ENCODE data around the gene KRTAP7-1.

The KRTAP7-1 gene, protein sequence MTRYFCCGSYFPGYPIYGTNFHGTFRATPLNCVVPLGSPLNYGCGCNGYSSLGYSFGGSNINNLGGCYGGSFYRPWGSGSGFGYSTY

DNA sequence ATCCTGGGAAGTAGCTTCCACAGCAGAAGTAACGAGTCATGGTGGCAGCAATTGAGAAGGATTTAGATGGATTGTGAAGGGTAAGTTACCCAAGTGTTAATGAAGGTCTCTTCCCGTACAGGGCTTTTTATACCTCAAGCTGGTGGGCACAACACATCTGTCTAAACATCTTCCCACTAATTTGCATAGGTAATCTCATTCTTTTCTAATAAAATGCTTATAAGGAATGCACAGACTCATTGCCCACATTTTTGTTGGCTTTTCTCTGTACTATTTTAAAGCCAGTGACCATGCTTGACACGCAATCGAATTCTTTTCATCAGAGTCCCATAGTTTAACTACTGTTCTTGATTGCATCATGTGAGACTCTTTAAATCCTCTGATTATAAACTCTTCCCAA lies at the start of gene KRTAP7-1:
KRTAP7-1 (minus strand) TSS at position 101 of the 400 bp plus-strand sequence; CDS start at position 40, 61 bp downstream.
- DNase-seq, result no peak

DNA sequence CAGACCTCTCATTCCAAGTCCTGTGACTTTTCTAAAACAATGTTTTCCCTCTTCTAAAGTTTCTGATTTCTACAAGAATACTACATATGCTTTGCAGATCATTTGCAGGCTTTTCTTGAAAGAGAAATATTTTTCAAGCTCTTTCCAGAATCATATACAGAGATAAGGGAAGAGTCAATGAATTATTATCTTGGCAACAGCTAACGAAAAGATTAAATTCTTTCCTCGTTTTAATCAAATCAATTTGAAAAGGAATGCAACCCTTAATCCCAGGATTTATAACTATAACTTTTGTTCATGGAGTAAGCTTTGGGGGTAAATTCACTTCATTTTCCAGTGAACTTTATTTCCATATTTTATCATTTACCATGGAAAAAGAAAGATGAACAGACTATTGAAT lies 45.0 kb upstream of the KRTAP7-1 start:
- DNase-seq, result no peak

DNA sequence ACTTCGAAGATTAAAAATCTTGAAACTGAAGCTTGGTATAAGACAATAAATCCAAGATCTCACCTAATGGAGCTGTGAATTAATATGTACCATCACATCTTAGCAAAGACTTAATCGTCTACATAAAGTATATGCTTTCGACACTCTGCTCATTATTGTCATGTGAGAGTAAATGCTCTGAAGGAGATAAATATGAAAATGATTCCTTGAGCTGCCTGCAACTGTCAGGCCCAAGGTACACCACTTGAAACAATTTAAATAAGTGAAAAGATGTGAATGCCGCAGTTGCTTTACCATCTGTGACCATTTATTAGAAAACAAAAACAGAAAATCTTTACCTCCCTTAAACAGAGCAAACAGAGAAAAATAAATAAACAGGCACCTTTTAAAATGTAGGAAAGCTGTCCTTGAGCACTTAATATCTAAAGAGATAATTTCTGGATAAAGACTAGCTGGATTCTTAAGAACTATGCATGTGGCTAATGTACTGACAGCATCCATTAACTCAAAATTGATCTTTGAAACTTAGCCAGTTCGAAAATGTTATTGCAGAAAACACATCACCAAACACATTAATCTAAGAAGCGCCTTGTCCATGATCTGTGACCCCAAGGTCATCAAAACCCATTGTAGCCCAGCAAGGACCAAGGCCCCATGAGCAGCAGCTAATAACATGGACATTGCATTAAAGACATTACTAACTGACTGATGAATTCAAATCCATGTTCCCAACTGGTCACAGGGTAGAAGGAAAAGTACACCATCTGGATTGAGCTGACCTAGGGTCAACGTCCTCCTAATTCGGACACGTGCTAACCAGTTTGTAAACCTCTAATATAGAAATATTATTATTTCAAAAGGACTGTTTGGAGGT lies 18.3 kb upstream of the KRTAP7-1 start:
- DNase-seq, result no peak

DNA sequence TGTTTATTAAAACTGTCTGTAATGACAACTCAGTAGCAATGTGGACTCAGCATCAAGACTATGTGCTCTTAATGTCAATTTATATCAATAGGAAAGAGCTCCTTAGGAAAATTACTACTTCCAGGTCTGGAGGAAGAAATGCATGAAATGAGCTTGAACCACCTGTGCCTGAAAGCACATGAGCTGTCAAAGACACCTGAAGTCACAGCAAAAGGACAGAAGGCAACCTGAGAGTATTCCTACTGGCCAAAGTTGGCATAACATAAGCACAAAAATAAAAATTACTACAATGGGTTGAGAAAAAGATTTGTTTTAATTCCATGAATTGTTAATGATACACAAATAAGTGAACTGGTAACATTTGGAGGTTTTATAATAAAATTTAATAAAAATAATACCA lies 13.4 kb upstream of the KRTAP7-1 start:
- no peak for DNase-seq

DNA sequence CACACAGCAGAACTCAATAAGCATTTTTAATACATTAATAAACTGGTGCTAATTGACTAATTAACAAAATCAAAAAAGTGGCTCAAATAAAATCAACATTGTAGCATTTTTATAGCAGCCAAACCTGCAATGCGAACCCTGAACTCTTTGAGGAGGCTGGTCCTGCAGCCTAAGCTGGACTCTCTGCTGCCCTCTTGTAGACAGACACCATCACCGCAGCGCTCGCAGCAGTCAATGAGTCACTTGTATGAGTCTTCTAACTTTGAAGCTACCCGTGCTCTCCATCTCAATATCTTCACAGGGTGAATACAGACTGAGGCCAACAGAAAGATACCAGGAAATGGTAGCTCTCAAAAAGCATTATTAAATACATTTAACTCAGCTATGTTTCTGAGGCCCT lies 9.7 kb upstream of the KRTAP7-1 start:
- DNase-seq, result peak; percentile 59

DNA sequence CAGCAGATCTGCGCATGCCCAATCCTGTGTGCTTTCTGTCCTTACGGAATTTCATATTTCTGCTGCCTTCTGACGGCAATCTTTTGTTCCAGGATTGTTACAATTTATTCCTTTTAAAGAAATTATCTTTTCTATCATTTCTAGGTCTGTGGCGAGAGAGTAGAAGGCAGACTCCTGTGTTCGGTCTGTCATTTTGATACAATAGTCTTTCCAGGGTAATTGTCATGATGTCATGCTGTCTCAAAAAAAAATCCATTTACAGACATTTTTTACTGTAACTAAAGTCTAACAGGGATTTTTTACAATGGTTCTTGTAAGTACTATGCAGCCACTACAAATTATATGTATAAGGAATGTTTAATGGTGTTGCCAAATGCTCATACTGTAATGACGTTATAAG lies 9.0 kb upstream of the KRTAP7-1 start:
- no peak for DNase-seq

DNA sequence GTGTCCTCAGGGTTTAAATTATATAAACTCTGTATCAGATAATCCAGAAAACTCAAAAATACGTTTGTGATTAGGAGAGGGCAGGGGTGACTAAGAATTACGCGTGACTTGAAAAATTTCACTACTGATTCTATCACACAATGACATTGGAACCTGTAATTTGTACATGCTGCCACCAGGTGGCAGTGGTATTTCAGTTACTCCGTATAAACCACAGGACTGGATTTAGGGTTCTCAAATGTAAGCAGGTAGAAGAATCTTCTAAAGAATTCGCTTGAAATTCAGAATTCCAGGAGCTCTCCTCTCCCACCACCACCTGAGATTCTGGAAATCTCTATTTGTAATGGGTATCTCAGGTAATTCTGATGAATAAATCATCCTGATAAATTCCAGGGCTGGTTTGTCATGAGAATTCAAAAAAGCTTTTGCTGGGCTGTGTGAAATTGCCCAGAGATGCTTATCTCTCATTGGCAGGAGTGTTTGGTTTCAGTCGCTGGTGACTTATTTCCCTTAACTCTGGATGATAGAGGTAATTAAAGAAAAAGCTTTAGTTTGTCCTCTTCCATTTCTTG lies 1.7 kb upstream of the KRTAP7-1 start:
- peak; percentile 66 for DNase-seq

DNA sequence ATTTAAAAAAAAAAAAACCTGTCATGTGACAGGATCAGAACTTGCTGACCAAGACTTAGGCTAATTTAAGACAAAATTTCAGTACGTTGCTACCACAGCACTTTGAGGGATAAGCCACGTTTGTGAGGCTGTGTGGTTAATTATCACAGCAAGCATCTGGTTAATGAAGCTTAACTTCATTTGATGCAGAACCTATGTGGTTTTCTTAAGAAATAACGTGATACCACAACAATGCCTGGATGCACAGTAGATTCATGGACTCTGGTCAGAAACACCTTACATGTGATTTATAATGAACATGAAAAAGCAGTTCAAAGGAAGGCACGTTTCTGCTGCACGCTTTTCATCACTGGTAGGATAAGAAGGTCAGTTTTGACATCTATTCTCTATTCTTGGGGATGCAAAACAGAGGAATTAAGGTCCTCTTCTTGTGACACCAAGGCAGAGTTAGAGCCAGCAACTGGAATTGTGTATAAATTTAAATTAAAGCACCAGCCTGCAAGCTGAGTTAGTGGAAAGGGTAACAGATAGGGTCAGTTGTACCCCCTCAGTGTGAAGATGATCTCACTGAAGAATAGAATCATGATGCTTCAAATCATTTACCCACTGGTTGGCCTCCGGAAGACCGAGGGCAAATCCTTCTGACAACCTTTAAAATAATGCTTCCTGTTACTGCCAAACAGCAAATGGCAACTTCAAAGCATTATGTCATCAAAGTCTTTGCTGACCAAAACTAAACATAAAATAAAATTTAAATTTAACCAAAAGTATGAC lies 10.5 kb downstream of the KRTAP7-1 start:
- no peak for DNase-seq

DNA sequence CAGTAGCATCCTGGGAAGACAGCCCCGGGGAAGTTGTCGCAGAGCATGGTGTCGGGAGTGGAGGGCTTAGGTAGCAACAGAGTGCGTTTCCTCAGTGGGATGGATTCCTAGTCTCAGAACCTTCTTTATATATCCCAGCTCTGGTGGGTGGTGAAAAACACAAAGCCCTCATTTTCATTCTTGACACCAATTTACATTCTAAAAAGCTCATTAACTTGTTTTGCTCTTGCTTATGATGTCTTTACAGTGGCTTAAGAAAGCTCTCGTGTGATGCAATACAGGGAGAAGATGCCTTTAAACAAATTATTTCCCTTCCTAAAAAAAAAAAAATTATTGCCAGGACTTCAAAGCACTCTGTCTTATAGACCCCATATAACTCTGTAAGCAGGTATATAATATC lies 16.4 kb downstream of the KRTAP7-1 start, which contains the start of gene KRTAP8-1:
KRTAP8-1 (minus strand) TSS at position 101 of the 400 bp plus-strand sequence; CDS start at position 47, 54 bp downstream.
- no peak for DNase-seq

DNA sequence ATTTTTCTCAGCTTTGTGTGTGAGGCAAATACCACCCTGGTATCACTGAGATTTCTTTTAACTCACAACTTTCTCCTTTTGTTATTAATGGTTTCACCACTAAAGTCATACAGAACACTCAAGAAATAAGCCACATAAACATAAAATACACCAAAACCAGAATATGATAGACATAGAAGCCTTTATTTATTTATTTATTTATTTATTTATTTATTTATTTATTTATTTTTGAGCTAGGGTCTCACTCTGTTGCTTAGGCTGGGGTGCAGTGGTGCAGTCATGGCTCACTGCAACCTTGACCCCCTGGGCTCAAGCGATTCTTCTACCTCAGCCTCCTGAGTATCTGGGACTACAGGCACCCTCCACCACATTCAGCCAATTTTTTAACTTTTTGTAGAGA lies 29.0 kb downstream of the KRTAP7-1 start:
- DNase-seq, result no peak

DNA sequence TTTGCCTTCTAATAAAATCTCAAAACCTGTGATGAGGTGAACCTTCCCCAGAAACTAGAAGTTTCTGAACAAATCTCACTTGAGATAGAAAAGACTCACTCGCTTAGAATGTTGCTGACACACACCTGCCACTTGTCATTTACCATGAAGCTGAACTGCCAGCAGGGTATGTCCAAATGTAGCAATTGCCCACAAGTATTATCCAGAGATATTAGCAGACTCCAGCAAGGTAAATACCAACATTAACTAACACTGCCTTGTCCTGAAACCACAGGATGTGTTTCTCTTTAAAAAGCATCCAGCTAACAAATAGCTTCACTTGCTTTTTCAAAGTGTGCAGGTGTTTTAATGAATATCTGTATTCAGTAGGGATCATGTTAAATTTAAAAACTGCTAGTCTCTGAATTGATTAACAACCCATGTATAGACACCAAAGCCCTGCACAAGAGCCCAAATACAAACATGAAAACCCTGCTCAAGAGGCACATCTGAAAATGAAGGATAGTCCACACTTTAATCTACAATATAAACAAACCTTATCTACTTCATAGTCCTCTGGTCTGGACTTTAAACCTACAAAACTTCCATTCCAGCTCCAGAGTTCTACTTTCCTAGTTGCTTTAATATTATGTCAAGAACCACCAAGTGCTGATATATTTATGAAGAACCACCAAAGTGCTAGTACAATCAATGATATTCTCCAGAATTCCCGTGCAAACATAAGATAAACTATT lies 35.8 kb downstream of the KRTAP7-1 start:
- DNase-seq, result no peak

DNA sequence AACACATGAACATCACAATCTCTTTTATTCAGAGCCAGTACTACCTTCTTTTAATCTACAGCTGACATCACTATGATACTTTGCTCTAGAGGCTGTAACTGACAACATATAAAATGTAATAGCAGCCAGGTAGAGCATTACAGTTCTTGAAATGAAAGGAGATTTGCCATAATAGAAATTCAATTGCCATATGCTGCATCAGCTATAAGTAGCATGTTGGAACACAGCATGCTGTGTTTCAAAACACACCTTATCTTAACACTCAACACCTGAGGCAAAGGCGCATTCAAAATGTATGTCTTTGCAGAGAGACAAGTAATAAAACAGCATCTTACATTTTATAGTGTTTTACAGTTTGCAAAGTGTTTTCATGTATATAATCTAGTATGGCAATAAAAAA lies 50.3 kb downstream of the KRTAP7-1 start:
- no peak for DNase-seq

All from activated CD4-positive, alpha-beta T cell treated with anti-CD3 and anti-CD28 coated beads for 48 hours (primary cell).